22Rv1 (cell line): Measurements from ENCODE around the gene PAQR9.

Experiments used
- ZFX ChIP-seq: fragments of 450-650 bp; IDR thresholded peaks from 2 replicates; pipeline ENCODE4 v1.6.1; 2017; ENCODE audit warnings: antibody characterized with exemption, borderline replicate concordance
- TF ChIP-seq, protein P1 (sequence below): fragments of 450-650 bp; IDR thresholded peaks from 2 replicates; pipeline ENCODE4 v1.5.1; 2017; ENCODE audit warnings: mild to moderate bottlenecking

DNA sequence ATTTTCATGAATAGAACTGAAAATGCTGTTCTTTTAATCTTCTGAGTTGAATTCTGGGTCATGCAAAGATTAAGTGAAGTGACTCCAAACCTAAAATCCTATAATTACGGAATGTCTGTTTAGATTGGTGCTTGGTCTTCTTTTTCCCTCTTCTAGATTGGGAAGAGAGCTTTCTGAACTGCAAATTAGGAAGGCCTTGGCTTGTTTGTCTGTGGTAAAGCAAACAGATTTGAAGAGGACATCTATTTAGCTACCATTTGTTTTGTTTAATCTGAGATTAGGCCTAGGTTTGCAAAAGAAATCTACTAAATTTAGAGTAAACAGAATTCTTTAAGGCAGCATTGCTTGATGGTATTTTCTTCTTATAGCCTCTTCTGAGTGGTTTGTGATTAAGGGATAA is 23.5 kb downstream of the PAQR9 start:
- TF ChIP-seq, protein P1, sequence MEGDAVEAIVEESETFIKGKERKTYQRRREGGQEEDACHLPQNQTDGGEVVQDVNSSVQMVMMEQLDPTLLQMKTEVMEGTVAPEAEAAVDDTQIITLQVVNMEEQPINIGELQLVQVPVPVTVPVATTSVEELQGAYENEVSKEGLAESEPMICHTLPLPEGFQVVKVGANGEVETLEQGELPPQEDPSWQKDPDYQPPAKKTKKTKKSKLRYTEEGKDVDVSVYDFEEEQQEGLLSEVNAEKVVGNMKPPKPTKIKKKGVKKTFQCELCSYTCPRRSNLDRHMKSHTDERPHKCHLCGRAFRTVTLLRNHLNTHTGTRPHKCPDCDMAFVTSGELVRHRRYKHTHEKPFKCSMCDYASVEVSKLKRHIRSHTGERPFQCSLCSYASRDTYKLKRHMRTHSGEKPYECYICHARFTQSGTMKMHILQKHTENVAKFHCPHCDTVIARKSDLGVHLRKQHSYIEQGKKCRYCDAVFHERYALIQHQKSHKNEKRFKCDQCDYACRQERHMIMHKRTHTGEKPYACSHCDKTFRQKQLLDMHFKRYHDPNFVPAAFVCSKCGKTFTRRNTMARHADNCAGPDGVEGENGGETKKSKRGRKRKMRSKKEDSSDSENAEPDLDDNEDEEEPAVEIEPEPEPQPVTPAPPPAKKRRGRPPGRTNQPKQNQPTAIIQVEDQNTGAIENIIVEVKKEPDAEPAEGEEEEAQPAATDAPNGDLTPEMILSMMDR: no peak
- no peak for TF ChIP-seq ZFX
